ENCODE data around the gene FOXO4.
A peak's percentile ranks its signal among the peaks of the same experiment; 100 is the strongest.

The FOXO4 gene

GRCh38 chrX:71099736-71100135, 4.1 kb downstream of the FOXO4 start:
- no peak for DNase-seq (ENCODE audit: low spot score)

DNA sequence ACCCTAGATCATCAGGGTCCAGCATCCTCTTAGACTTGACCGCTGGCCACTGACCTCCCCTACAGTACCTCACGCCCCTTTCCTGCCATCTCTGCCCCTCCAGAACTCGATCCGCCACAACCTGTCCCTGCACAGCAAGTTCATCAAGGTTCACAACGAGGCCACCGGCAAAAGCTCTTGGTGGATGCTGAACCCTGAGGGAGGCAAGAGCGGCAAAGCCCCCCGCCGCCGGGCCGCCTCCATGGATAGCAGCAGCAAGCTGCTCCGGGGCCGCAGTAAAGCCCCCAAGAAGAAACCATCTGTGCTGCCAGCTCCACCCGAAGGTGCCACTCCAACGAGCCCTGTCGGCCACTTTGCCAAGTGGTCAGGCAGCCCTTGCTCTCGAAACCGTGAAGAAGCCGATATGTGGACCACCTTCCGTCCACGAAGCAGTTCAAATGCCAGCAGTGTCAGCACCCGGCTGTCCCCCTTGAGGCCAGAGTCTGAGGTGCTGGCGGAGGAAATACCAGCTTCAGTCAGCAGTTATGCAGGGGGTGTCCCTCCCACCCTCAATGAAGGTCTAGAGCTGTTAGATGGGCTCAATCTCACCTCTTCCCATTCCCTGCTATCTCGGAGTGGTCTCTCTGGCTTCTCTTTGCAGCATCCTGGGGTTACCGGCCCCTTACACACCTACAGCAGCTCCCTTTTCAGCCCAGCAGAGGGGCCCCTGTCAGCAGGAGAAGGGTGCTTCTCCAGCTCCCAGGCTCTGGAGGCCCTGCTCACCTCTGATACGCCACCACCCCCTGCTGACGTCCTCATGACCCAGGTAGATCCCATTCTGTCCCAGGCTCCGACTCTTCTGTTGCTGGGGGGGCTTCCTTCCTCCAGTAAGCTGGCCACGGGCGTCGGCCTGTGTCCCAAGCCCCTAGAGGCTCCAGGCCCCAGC, 5.2 kb downstream of the FOXO4 start:
- DNase-seq (ENCODE audit: low spot score): no peak

DNA sequence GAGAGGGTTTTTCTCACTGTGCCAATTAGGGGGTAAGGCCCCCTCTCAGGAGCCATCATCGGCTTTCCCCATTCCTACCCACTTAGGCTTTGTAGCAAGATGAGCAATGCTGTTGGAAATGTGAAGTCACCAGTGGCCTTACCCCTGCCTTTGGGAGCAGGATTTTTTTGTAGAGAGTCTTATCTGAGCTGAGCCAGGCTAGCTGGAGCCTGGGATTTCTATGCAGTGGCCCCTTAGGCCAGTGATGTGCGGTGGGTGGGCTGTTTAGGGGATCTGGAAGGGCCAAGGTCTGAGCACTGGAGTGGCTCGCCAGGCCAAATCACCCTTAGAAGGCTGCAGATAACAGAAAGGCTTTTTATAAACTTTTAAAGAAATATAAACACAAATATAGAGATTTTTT, 6.6 kb downstream of the FOXO4 start:
- DNase-seq (ENCODE audit: low spot score): no peak

DNA sequence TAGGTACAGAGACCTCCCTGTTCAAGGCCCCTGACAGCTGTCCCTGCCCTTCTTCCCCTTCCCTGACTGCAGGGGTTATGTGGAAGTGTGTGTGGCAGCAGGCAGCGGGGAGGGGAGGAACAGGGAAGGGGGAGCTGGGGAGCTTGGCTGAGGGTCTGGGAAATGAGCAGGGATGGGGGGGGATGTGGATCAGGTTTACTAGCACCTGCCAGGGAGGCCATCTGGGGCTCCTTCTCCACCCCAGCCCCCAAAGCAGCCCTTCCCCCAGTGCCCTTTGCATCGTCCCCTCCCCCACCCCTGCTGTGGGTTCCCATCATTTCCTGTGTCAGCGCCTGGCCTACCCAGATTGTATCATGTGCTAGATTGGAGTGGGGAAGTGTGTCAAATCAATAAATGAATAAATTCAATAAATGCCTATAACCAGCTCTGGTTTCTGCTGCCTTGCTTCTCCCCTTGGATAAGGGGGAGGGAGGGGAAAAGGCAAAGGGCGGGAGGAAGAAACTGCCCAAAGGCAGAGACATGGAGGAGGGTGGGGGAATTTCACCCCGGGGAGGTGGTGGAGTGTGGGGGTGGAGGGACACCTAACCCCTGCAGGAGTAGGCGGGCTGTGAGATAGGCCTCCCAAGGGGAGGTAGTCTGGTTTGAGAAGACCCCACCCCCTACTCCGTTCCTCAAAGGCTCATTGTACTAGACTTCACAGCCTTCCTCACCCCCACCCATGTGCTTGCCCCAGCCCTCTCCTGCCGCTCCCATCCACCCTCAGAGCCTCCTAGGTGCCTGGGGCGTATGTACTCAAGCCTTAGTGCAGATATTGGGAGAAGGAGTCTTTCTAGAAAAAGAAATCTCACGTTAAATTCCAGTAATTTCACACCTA, 7.7 kb downstream of the FOXO4 start:
- DNase-seq (ENCODE audit: low spot score): peak; percentile 83

DNA sequence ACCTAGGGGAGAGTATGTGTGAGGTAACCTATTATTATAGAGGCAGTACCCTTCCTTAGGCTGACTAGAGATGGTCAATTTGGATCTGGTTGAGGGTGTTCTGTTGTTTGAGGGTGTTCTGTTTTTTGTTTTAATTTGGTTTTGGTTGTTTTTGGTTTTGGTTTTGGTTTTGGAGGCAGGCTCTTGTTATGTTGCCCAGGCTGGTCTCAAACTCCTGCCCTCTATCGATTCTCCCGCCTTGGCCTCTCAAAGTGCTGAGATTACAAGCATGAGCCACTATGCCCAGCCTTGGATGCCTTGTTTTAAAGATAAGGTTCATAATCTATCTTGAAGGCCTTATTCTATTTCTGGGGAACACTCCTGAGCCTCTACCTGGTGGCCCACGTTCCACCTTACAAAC, 10.0 kb downstream of the FOXO4 start:
- DNase-seq (ENCODE audit: low spot score): no peak

- no peak for DNase-seq (ENCODE audit: low spot score)
Measured at GRCh38 chrX:71106427-71106826, 10.8 kb downstream of the FOXO4 start, which contains the start of gene CXorf65. CXorf65 (minus strand) TSS chrX:71106740; CDS start chrX:71106556, 184 bp downstream.

DNA sequence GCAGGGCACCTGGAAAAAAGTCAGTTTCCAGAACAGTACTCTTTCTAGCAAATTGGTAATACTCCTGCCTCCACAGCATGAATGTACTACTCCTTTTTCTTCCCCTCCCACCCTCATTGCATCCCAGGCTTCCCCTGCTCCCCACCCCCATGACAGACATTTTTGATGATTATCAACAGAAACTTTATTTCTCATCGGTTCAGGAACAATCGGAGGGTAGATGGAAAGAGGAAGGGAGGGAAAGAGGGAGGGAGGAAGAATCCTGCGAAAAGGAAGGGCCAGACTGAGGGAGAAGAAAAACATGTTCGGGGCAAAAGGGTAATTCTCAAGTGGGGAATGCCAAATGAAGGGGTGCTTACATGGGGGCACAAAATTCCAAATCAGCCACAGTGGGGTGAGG, 11.6 kb downstream of the FOXO4 start:
- DNase-seq (ENCODE audit: low spot score): no peak

DNA sequence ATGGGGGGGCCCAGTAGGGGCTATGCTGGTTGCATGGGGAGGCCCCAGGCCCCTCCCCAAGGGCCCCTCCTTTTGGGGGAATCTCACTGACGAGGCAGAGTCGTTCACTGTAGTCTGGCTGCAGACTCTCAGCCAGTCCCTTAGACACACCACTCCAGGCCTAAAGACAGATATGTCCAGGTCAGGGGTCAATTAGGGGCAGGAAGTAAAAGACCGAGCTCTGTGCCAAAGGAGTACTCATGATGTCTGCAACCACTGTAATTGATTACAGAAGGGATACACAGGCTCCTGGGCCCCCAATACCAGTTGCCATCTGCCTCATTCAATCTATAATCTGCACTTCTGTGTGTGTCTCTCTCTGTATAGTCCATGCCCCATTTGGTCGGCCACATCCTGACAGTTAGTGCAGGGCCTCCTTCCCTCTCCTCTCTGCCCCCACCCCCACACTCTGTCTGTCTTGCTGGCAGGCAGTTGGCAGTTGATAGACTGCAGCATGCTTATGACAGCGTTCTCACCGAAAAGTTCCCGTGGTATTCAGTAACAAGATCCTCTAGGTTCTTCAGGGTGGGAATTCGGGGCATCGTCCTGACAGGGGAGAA, 12.2 kb downstream of the FOXO4 start:
- DNase-seq (ENCODE audit: low spot score): peak; percentile 40

- DNase-seq (ENCODE audit: low spot score): no peak
Measured at GRCh38 chrX:71109051-71109450, 13.4 kb downstream of the FOXO4 start.

DNA sequence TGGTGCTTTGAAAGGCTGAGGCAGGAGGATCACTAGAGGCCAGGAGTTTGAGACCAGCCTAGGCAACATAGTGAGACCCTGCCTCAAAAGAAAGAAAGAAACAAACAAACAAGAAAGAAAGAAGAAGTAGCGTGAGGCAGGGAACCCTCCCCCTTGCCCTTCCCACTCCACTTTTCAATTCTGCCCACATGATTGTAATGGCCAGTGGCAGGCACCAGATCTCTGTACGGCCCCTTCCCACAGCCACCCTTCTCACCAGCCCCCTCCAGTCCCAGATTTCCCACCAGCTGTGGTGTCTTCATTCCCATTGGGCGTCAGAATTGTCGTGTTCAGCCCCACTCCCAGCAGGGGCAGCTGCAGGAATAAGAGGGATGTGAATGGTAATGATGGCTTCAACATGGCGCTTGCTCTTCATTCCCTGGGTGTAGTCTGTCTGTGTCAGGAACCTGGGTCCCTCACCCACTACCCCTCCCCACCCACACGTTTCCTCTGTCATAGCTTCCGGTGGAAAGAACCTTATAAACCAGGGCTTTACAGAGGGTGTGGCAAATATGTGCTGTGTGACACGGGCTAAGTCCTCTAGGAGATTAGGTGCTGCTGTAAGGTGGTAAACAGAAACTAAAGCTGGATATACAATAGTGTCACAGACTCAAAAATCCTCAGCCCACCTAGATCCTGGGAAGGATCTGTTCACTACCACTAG, 15.6 kb downstream of the FOXO4 start, which contains the start of gene IL2RG:
IL2RG (minus strand) TSS at position 437 of the 703 bp plus-strand sequence; CDS start at position 399, 38 bp downstream.
- no peak for DNase-seq (ENCODE audit: low spot score)

GRCh38 chrX:71111921-71112431, 16.3 kb downstream of the FOXO4 start:
- DNase-seq (ENCODE audit: low spot score): no peak

DNA sequence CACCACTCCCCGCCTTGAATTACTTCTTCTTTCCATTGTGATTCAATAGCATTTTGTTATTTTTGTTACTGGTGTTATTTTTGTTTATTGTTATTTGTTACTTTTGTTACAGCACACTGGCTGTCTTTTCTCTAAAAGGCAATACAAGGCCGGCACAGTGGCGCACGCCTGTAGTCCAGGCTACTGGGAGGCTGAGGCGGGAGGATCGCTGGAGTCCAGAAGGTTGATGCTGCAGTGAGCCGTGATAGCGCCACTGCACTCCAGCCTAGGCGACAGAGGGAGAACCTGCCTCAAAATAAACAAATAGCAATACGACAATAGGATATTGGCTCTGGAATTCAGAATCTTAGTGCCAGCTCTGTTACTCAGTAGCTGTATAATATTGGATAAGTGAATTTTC, 21.7 kb downstream of the FOXO4 start:
- DNase-seq (ENCODE audit: low spot score): no peak

- peak; percentile 73 for DNase-seq (ENCODE audit: low spot score)
Measured at GRCh38 chrX:71118032-71118984, 22.7 kb downstream of the FOXO4 start, which contains the start of gene MED12. MED12 (plus strand) TSS chrX:71118596; CDS start chrX:71118755, 159 bp downstream.

GRCh38 chrX:71118985-71119535, 23.4 kb downstream of the FOXO4 start:
- DNase-seq (ENCODE audit: low spot score): no peak

- no peak for DNase-seq (ENCODE audit: low spot score)
Measured at GRCh38 chrX:71128166-71128833, 32.6 kb downstream of the FOXO4 start.

DNA sequence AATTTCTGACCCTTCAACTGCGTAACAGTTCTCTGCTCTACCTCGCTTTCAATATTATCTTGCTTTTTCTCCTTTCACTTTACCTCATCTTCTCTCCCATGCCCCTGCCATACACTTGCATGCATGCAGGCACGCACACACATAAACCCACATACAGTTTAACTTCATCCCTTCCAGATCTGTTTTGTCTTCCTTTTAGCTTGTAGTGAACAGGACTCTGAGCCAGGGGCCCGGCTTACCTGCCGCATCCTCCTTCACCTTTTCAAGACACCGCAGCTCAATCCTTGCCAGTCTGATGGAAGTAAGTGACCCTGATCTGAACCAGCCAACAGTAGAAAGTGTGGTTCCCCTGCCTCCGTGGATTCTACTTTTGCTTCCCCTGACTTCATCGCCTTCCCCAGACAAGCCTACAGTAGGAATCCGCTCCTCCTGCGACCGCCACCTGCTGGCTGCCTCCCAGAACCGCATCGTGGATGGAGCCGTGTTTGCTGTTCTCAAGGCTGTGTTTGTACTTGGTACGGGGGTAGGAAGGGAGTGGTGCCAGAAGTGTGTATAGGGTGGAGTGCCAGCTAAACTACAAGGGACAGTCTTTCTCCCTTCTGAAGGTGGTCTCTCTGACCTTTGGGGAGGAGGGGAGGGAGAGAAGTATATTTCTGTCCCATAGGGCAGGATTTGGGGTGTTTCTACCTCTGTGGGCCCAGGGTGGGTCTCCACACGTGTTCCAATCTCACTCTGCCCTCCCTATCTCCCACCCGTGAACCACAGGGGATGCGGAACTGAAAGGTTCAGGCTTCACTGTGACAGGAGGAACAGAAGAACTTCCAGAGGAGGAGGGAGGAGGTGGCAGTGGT, 33.5 kb downstream of the FOXO4 start:
- DNase-seq (ENCODE audit: low spot score): peak; percentile 45

- DNase-seq (ENCODE audit: low spot score): no peak
Measured at GRCh38 chrX:71131510-71131909, 35.9 kb downstream of the FOXO4 start.

DNA sequence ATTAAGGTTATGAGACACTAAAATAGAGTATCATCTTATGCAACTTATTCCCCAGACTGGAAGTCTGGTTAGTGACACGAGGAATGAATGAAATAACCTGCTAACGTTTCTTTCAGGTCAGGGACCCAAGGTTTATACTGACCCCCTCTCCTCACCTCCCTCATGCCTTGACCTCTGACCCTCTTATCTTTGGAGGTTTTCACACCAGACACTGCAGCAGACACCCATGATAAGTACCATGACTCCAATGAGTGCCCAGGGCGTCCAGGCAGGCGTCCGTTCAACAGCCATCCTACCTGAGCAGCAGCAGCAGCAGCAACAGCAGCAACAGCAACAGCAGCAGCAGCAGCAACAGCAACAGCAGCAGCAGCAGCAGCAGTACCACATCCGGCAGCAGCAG, 44.8 kb downstream of the FOXO4 start:
- no peak for DNase-seq (ENCODE audit: low spot score)
